GM12872 (cell line): ENCODE measurements around the gene CNPY1.

Experiments used
- CTCF ChIP-seq: IDR thresholded peaks from 3 replicates; pipeline ENCODE4 v1.5.1; 2011; ENCODE audit warnings: low read depth, mild to moderate bottlenecking, low read length, moderate library complexity; ENCODE audit not compliant: insufficient read depth

The CNPY1 gene

GRCh38 chr7:155577509-155577905 lies 31.1 kb upstream of the CNPY1 start:
- TF ChIP-seq CTCF, result no peak

GRCh38 chr7:155576900-155577508 lies 30.6 kb upstream of the CNPY1 start:
- TF ChIP-seq CTCF, result no peak

- TF ChIP-seq CTCF, result no peak
These were observed 30.1 kb upstream of the CNPY1 start for GRCh38 chr7:155576416-155576815.

- no peak for TF ChIP-seq CTCF
These were observed 28.4 kb upstream of the CNPY1 start for GRCh38 chr7:155574556-155575290.

- TF ChIP-seq CTCF, result no peak
These were observed 25.4 kb upstream of the CNPY1 start for GRCh38 chr7:155571581-155572345.

- TF ChIP-seq CTCF, result no peak
These were observed 24.6 kb upstream of the CNPY1 start for GRCh38 chr7:155570991-155571390.

- TF ChIP-seq CTCF, result no peak
These were observed 24.0 kb upstream of the CNPY1 start for GRCh38 chr7:155570171-155570958.
